ENCODE data around the gene IQGAP3.

DNA sequence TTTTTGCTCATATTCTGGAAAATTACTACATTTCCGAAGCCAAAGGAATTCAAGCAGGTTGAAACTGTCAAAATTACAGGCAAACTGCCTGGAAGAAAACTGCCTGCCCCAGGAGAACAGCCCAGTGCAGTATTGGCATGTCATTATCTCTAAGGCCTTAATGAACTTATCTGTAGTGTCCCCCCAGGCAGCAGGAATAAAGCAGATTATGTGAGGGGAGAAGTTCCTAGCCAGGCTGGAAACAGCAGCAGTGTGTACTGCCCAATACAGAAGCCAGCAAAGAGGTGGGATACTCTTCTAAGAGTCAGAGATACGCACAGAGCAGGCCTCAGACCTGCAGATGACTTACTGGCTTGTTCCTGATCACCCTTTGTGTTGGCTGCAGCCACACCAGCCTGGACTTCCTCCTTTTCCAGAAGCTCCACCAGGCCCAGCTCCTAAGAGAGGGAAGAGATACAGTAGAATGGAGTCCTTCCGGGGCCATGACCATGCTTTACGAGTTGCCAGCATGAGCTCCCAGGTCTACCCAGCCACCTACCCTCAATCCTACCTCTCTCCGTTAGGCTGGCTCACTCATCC is 11.7 kb downstream of the IQGAP3 start:
- TF ChIP-seq, protein P1, sequence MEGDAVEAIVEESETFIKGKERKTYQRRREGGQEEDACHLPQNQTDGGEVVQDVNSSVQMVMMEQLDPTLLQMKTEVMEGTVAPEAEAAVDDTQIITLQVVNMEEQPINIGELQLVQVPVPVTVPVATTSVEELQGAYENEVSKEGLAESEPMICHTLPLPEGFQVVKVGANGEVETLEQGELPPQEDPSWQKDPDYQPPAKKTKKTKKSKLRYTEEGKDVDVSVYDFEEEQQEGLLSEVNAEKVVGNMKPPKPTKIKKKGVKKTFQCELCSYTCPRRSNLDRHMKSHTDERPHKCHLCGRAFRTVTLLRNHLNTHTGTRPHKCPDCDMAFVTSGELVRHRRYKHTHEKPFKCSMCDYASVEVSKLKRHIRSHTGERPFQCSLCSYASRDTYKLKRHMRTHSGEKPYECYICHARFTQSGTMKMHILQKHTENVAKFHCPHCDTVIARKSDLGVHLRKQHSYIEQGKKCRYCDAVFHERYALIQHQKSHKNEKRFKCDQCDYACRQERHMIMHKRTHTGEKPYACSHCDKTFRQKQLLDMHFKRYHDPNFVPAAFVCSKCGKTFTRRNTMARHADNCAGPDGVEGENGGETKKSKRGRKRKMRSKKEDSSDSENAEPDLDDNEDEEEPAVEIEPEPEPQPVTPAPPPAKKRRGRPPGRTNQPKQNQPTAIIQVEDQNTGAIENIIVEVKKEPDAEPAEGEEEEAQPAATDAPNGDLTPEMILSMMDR (conservative IDR thresholded peaks at IDR 0.05 in 1 of 2, IDR thresholded peaks at IDR 0.05 in 1 of 2; ENCODE audit: low read depth in 1 of 2, low read length in 2 of 2): no peak
- TF ChIP-seq EZH2 (IDR thresholded peaks at IDR 0.05; ENCODE audit: low read length, missing control alignments): no peak
